IMR-90 (cell line): ENCODE results near the gene STRIP1. TPM values are rescaled to one million over a fixed set of nuclear protein-coding genes. Genes with fewer than 3 reads are reported as not detected.

Source experiments
- ATAC-seq: fragments of 200-7000 bp; cut with Tn5 transposase; 2 replicates; pipeline ENCODE4 v1.9.1; 2020; ENCODE audit warnings: low read depth, mild to moderate bottlenecking, moderate library complexity
- BruUV-seq: library from RNA; stranded (reverse); fragments of 400-500 nt; replicated peaks from 2 replicates; lab custom pipeline; 2021; lab: Mats Ljungman, UMichigan
- CTCF ChIA-PET: fragments of 300-600 bp; formaldehyde crosslinking; extraction: SDS; loops from one replicate; lab custom pipeline; 2021; ENCODE audit warnings: antibody characterized with exemption; lab: Yijun Ruan, JAX
- POLR2A ChIA-PET: fragments of 300-600 bp; sonication (Branson Sonifier 250); formaldehyde crosslinking; loops from one replicate; lab custom pipeline; 2022; ENCODE audit warnings: antibody characterized with exemption; ENCODE audit not compliant: unreplicated experiment; lab: Charles Lee
- DNase-seq: peaks from one replicate; pipeline ENCODE4 v3.0.0; 2013
- H2AFZ ChIP-seq: replicated peaks from 2 replicates; pipeline ENCODE3; 2013; ENCODE audit warnings: low read length, mild to moderate bottlenecking; ENCODE audit not compliant: poor library complexity
- H2AK5ac ChIP-seq: 2 replicates; pipeline ENCODE4 v1.6.1; 2013; ENCODE audit warnings: low read depth, low read length, inconsistent platforms
- H2AK9ac ChIP-seq: replicated peaks from 2 replicates; pipeline ENCODE3; 2013; ENCODE audit warnings: mild to moderate bottlenecking, low read depth, low read length, moderate library complexity; ENCODE audit not compliant: poor library complexity
- H2BK120ac ChIP-seq: 2 replicates; pipeline ENCODE4 v1.6.1; 2013; ENCODE audit warnings: low read depth, low read length, inconsistent platforms
- H2BK15ac ChIP-seq: 3 replicates; pipeline ENCODE4 v1.6.1; 2013; ENCODE audit warnings: low read depth, low read length, inconsistent platforms
- H2BK20ac ChIP-seq: 2 replicates; pipeline ENCODE4 v1.6.1; 2013; ENCODE audit warnings: low read depth, mild to moderate bottlenecking, inconsistent platforms, low read length, moderate library complexity
- H2BK5ac ChIP-seq: 2 replicates; pipeline ENCODE4 v1.6.1; 2013; ENCODE audit warnings: mild to moderate bottlenecking, low read depth, low read length, inconsistent platforms; ENCODE audit not compliant: poor library complexity, severe bottlenecking
- H3K14ac ChIP-seq: replicated peaks from 2 replicates; pipeline ENCODE4 v1.6.1; 2013; ENCODE audit warnings: low read depth, low read length, inconsistent platforms
- H3K18ac ChIP-seq: 2 replicates; pipeline ENCODE4 v1.6.1; 2013; ENCODE audit warnings: low read depth, low read length, control low read depth
- H3K23ac ChIP-seq: 2 replicates; pipeline ENCODE4 v1.6.1; 2013; ENCODE audit warnings: low read depth, low read length, inconsistent platforms
- H3K27ac ChIP-seq: 2 replicates; pipeline ENCODE4 v1.5.1; 2013; ENCODE audit warnings: mild to moderate bottlenecking, control low read depth, low read length; ENCODE audit not compliant: insufficient read depth
- H3K27me3 ChIP-seq: 2 replicates; pipeline ENCODE4 v1.6.1; 2013; ENCODE audit warnings: low read length; ENCODE audit not compliant: control insufficient read depth, insufficient read depth
- H3K36me3 ChIP-seq: 2 replicates; pipeline ENCODE4 v1.6.1; 2013; ENCODE audit warnings: low read length, mixed read lengths; ENCODE audit not compliant: control insufficient read depth, insufficient read depth
- H3K4ac ChIP-seq: 2 replicates; pipeline ENCODE4 v1.6.1; 2013; ENCODE audit warnings: low read depth, low read length, inconsistent platforms
- H3K4me1 ChIP-seq: 2 replicates; pipeline ENCODE4 v1.6.1; 2013; ENCODE audit warnings: low read length, mixed read lengths; ENCODE audit not compliant: control insufficient read depth, insufficient read depth
- H3K4me2 ChIP-seq: 2 replicates; pipeline ENCODE4 v1.6.1; 2013; ENCODE audit warnings: low read depth, mild to moderate bottlenecking, control low read depth, low read length, moderate library complexity
- H3K4me3 ChIP-seq: 2 replicates; pipeline ENCODE4 v1.5.1; 2013; ENCODE audit warnings: low read depth, mild to moderate bottlenecking, control low read depth, low read length, moderate library complexity; ENCODE audit not compliant: insufficient read depth
- H3K56ac ChIP-seq: 2 replicates; pipeline ENCODE4 v1.6.1; 2013; ENCODE audit warnings: low read length, inconsistent platforms; ENCODE audit not compliant: insufficient read depth; ENCODE audit errors: extremely low read depth
- H3K79me1 ChIP-seq, 2 experiments: 2 replicates each; pipeline ENCODE4 v1.6.1; 2013; ENCODE audit warnings: low read length in 2 of 2, inconsistent platforms in 1 of 2, low read depth in 1 of 2
- H3K9ac ChIP-seq: 2 replicates; pipeline ENCODE4 v1.6.1; 2013; ENCODE audit warnings: low read depth, low read length, control low read depth
- H3K9me1 ChIP-seq: 2 replicates; pipeline ENCODE4 v1.6.1; 2013; ENCODE audit warnings: low read length, inconsistent platforms; ENCODE audit not compliant: insufficient read depth
- H3K9me3 ChIP-seq: 2 replicates; pipeline ENCODE4 v1.6.1; 2013; ENCODE audit warnings: low read length; ENCODE audit not compliant: control insufficient read depth, insufficient read depth
- H4K20me1 ChIP-seq: 2 replicates; pipeline ENCODE4 v1.6.1; 2013; ENCODE audit warnings: low read length, inconsistent platforms; ENCODE audit not compliant: insufficient read depth
- H4K5ac ChIP-seq: 2 replicates; pipeline ENCODE4 v1.6.1; 2013; ENCODE audit warnings: mild to moderate bottlenecking, low read depth, low read length, control low read depth
- H4K8ac ChIP-seq, 2 experiments: 2 replicates each; pipeline ENCODE4 v1.6.1; 2013; ENCODE audit warnings: low read depth in 2 of 2, low read length in 2 of 2, control low read depth in 1 of 2, inconsistent platforms in 1 of 2
- H4K91ac ChIP-seq: 2 replicates; pipeline ENCODE4 v1.6.1; 2013; ENCODE audit warnings: low read depth, low read length, inconsistent platforms; ENCODE audit not compliant: insufficient read depth
- BHLHE40 ChIP-seq: fragments of 150-350 bp; IDR thresholded peaks from 2 replicates; pipeline ENCODE4 v1.6.1; 2016; ENCODE audit warnings: mild to moderate bottlenecking, low read depth, low read length
- CEBPB ChIP-seq: IDR thresholded peaks from 2 replicates; pipeline ENCODE4 v1.6.1; 2012; ENCODE audit warnings: low read depth, low read length, improper control_type of control experiment
- CHD1 ChIP-seq: IDR thresholded peaks from 2 replicates; pipeline ENCODE4 v1.6.1; 2012; ENCODE audit warnings: low read depth, low read length, improper control_type of control experiment
- CTCF ChIP-seq: conservative IDR thresholded peaks from 2 replicates; pipeline ENCODE4 v1.5.1; 2012; ENCODE audit warnings: mild to moderate bottlenecking, low read depth, low read length, improper control_type of control experiment
- ELK1 ChIP-seq: fragments of 150-350 bp; IDR thresholded peaks from 2 replicates; pipeline ENCODE4 v1.6.1; 2016; ENCODE audit warnings: low read depth, mild to moderate bottlenecking, low read length, moderate library complexity, borderline replicate concordance
- MXI1 ChIP-seq: IDR thresholded peaks from 2 replicates; pipeline ENCODE4 v1.6.1; 2012; ENCODE audit warnings: low read depth, mild to moderate bottlenecking, low read length, moderate library complexity, borderline replicate concordance
- NFE2L2 ChIP-seq: fragments of 150-350 bp; IDR thresholded peaks from 2 replicates; pipeline ENCODE4 v1.6.1; 2016; ENCODE audit warnings: low read depth, mild to moderate bottlenecking, low read length
- POLR2A ChIP-seq: IDR thresholded peaks from 2 replicates; pipeline ENCODE4 v1.6.1; 2012; ENCODE audit warnings: mild to moderate bottlenecking, low read depth, low read length
- RAD21 ChIP-seq: IDR thresholded peaks from 2 replicates; pipeline ENCODE4 v1.6.1; 2012; ENCODE audit warnings: low read length, improper control_type of control experiment
- RCOR1 ChIP-seq: IDR thresholded peaks from 2 replicates; pipeline ENCODE4 v1.6.1; 2012; ENCODE audit warnings: mild to moderate bottlenecking, low read length, improper control_type of control experiment; ENCODE audit not compliant: insufficient replicate concordance
- SMC3 ChIP-seq: fragments of 150-350 bp; IDR thresholded peaks from 2 replicates; pipeline ENCODE4 v1.6.1; 2016; ENCODE audit warnings: low read depth, mild to moderate bottlenecking, antibody characterized with exemption, low read length, moderate library complexity
- WGBS, 2 experiments: methylation state at CpG; one replicate each; pipeline versions ENCODE4 v1.1.5 to v1.1.7; 2013; ENCODE audit warnings: missing lambda C conversion rate in 2 of 2; ENCODE audit not compliant: insufficient read length in 1 of 2; ENCODE audit errors: extremely low coverage in 2 of 2; 5-methylcytosine and 5-hydroxymethylcytosine counted together
- dilution Hi-C: fragments of 300-500 bp; cut with HindIII; formaldehyde crosslinking; loops from one replicate; pipeline ENCODE4 v1.14.3; 2018; ENCODE audit warnings: low sequenced_read_pairs; ENCODE audit not compliant: unreplicated experiment
- in situ Hi-C: fragments of 300-500 bp; cut with MboI; formaldehyde crosslinking; loops from 3 replicates; pipeline ENCODE4 v1.14.3; 2019; ENCODE audit warnings: low sequenced_read_pairs, inconsistent platforms, mixed read lengths
- intact Hi-C: fragments of 100-400 bp; cut with micrococcal nuclease; formaldehyde crosslinking; loops from 2 replicates; pipeline ENCODE4 v1.10.0; 2022
- polyA plus RNA-seq, 3 experiments: library from polyadenylated mRNA; depleted of rRNA; stranded (reverse); fragments of >200 nt; gene quantifications; 2 replicates each; pipeline ENCODE4 v1.2.3, GENCODE V29; 2012; ENCODE audit warnings: low replicate concordance in 1 of 3
- total RNA-seq: library from RNA; depleted of rRNA; stranded (reverse); fragments of >200 nt; gene quantifications from 2 replicates; pipeline ENCODE4 v1.2.3, GENCODE V29; 2012

Gene STRIP1
- total and polyA plus RNA-seq, 2 of the 4 experiments (the other 2 are of a cell fraction), result 30.4 to 33.5 TPM

GRCh38 chr1:110098222-110099026 lies 64.0 kb downstream of the STRIP1 start:
- Histone ChIP-seq H3K4me2 (no peak overlapping the region), H2AFZ (no peak overlapping the region), H2AK9ac (peak overlapping the region; percentile 28), H4K5ac (no peak overlapping the region), H3K4me3 (no peak overlapping the region), H3K79me1 (no peaks in the 10 kb centered on the region), H2AK5ac (no peak overlapping the region), H3K14ac (no peak overlapping the region), H4K91ac (no peak overlapping the region), H2BK15ac (no peak overlapping the region), H3K18ac (no peak overlapping the region), H3K4me1 (no peaks in the 10 kb centered on the region; the same call in 1 of the 2 replicates), H3K36me3 (no peaks in the 10 kb centered on the region), H2BK120ac (no peak overlapping the region), H3K9ac (no peak overlapping the region), H2BK5ac (no peak overlapping the region), H3K9me1 (peaks cover 2% of the 10 kb centered on the region; the same call in 1 of the 2 replicates), H3K27ac (no peak overlapping the region), H3K4ac (no peak overlapping the region), H3K23ac (no peak overlapping the region), H4K20me1 (no peaks in the 10 kb centered on the region), H2BK20ac (no peak overlapping the region), H3K56ac (no peak overlapping the region), H4K8ac (no peak overlapping the region), H3K9me3 (peaks cover 3% of the 10 kb centered on the region), H3K27me3 (peaks cover 59% of the 10 kb centered on the region)
- dilution Hi-C loops, result no loop called here
- TF ChIP-seq CEBPB (no peak), RAD21 (no peak), POLR2A (no peak), SMC3 (no peak), CHD1 (no peak), ELK1 (no peak), NFE2L2 (no peak), RCOR1 (no peak), CTCF (no peak), MXI1 (no peak), BHLHE40 (no peak)
- ATAC-seq (no peak), DNase-seq (no peak)
- BruUV-seq, result no TSS peak
- WGBS, 2 experiments, result no CpG with 5 or more reads among the region's 9 CpGs
- in situ Hi-C loops, result no loop called here
- CTCF ChIA-PET, result no interaction called here
- intact Hi-C loops, result no loop called here
- POLR2A ChIA-PET, result no interaction called here
